HTERT RPE-1 (cell line): ENCODE data around the gene NEMF.
"Not testable (repeated sequence)": the region's sequence is repeated elsewhere in the genome, so short reads cannot be mapped to it uniquely, and the experiment has no call there.

ENCODE experiments used
- in situ Hi-C: fragments of 300-500 bp; cut with MboI; formaldehyde crosslinking; loops from 4 replicates; pipeline ENCODE4 v1.14.3; 2020; ENCODE audit warnings: low sequenced_read_pairs

Gene NEMF

GRCh38 chr14:49816844-49817243 is 35.7 kb downstream of the NEMF start:
- in situ Hi-C loops = no loop called here

GRCh38 chr14:49816118-49816517 is 36.5 kb downstream of the NEMF start:
- in situ Hi-C loops = not testable (repeated sequence)

- in situ Hi-C loops = no loop called here
Measured at GRCh38 chr14:49808780-49809179, 43.8 kb downstream of the NEMF start.

GRCh38 chr14:49796025-49796424 is 56.6 kb downstream of the NEMF start:
- in situ Hi-C loops = no loop called here

- in situ Hi-C loops = no loop called here
Measured at GRCh38 chr14:49792618-49793017, 60.0 kb downstream of the NEMF start.

DNA sequence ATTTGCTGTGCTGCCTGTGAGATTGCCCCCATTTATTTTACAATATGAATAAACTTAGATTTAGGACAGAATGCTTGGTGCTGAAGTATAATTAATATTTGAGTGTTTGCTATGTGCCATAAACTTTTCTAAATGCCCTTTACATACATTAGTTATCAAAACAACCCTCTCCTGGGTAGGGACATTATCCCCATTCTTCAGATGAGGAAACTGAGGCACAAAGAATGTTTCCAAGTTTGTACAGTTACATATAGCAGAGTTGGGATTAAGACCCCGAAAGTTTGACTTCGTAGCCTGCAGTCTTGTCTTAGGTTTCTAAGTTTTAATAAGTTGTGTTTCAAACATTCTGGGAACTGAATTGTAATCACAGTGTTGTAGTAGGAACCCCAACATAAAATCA is 66.3 kb downstream of the NEMF start:
- in situ Hi-C loops = no loop called here

- in situ Hi-C loops = no loop called here
Measured at GRCh38 chr14:49783394-49784014, 69.1 kb downstream of the NEMF start.

GRCh38 chr14:49781040-49781439 is 71.5 kb downstream of the NEMF start:
- in situ Hi-C loops = not testable (repeated sequence)

DNA sequence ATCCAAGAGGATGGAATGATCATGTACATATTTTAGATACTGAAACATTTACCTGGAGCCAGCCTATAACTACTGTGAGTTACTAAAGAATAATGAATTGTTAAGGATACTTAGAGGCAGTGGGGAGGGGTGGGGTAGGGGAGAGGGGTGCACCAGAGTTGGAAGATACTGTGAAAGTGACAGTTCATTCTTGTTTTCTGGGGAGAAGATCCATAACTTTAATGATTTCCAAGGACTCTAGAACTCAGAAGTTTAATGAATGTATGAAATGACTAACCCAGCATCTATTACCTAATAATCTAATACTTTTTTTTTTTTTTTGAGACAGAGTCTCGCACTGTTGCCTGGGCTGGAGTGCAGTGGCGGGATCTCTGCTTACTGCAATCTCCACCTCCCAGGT is 74.2 kb downstream of the NEMF start:
- in situ Hi-C loops = no loop called here

DNA sequence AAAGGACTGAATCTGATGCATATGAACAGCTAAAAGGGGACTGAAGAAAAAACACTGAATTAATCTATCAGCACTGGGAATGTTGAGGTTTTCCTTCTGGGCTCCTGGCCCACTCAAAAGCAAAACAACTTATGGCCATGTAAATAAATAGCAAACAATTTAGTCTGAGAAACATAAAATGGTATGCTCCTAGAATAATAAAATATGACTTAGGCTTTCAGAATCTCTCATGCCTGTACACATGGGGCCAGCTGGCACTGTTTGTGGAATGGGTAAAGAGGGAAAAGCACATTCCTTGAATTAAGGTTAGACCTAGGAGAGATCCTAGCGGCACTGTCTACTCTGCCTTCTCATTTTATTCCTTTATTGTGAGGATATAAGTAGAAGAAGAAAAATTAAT is 78.5 kb downstream of the NEMF start:
- in situ Hi-C loops = no loop called here

- in situ Hi-C loops = not testable (repeated sequence)
Measured at GRCh38 chr14:49771691-49772090, 80.9 kb downstream of the NEMF start.

GRCh38 chr14:49770212-49770817 is 82.3 kb downstream of the NEMF start:
- in situ Hi-C loops = no loop called here

DNA sequence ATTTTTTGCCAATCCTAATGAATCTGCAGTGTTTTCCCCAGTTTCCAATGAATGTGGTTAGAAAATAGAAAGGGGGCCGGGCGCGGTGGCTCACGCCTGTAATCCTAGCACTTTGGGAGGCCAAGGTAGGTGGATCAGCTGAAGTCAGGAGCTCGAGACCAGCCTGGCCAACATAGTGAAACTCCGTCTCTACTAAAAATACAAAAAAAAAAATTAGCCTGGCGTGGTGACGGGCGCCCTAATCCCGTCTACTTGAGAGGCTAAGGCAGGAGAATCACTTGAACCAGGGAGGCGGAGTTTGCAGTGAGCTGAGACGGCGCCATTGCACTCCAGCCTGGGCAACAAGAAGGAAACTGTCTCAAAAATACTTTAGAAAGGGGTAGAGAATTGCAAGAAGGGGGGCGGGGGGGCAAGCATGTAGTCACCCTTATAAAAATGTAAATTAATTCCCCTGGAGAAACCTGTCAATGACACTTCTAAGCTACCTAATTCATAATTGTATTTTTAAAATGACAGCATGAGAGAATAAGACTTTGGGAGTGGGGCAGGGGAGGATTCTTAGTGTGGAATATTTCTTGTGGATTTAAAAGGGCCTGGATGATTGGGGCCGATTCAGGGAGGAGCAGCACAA is 82.9 kb downstream of the NEMF start:
- in situ Hi-C loops = no loop called here

GRCh38 chr14:49769171-49769570 is 83.4 kb downstream of the NEMF start:
- in situ Hi-C loops = no loop called here

DNA sequence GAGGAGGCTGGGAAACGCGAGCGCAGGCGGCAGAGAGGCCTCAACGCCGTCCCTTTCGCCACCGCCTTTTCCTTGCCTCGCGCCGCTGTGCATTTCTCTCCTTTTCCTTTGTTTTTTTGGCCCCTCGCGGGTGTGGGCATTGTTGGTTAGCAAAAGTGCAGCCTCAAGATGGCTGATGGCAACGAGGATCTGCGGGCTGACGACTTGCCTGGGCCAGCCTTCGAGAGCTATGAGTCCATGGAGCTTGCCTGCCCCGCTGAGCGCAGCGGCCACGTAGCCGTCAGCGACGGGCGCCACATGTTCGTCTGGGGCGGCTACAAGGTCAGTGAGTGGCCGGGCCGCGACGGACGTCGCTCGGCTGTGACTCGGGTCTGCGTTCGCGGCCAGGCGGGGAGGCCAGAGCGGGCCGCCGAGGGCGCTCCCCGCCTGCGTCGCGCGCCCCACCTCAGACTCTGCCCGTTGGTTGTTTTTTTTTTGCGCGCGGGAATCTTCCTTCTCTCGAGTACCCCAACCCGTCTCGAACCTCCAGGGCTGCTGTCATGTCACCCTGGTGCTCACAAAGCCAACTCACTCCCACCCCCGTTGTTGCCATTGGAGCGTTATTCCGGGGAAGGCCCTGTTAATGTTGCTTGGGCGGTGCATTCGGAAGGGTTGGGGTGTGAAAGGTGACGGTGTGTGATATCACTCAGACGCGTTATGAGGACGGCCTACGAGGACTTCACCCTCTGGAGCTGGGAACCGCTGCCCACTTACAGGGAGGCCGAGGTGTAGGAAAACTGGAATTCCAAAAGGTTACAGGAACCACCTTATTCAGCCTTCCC is 84.1 kb downstream of the NEMF start:
- in situ Hi-C loops = no loop called here

- in situ Hi-C loops = no loop called here
Measured at GRCh38 chr14:49767571-49768300, 84.9 kb downstream of the NEMF start, which contains the start of gene KLHDC2. KLHDC2 (plus strand) TSS chr14:49768153; CDS start chr14:49768469, 316 bp downstream.

- in situ Hi-C loops = no loop called here
Measured at GRCh38 chr14:49767270-49767570, 85.4 kb downstream of the NEMF start.

DNA sequence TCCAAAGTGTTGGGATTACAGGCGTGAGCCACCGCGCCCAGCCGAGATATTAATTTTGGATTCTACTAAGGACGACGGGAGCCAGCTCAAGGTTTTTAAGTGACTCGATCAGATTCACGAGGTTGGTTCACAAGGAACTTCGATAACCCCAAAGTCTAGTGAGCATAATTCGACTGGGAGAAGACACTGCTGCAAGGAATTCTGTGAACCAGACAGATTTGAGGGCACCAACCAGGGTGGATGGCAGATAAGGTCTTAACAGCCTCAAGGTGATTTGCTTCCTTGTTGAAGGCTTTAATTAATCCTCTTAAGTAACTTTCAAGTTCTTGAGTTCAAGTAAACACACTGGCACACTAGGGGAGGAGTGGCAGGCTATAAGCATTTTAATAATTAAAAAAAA is 85.7 kb downstream of the NEMF start:
- in situ Hi-C loops = no loop called here

- in situ Hi-C loops = no loop called here
Measured at GRCh38 chr14:49761839-49762551, 90.6 kb downstream of the NEMF start.

DNA sequence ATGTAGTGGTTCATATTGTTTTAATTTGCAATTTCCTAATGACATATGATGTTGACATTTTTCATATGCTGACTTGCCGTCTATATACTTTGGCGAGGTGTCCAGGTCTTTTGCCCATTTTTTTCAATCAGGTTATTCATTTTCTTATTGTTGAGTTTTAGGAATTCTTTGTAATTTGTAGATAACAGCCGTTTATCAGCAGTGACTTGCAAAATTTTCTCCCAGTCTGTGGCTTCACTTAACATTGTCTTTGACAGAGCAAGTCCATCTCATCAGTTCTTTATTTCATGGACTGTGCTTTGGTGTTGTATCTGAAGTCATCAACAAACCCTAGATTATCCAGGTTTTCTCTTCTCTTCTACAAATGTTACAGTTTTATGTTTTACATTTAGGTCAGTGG is 97.2 kb downstream of the NEMF start:
- in situ Hi-C loops = no loop called here
